GM18909 (cell line): ENCODE measurements around the gene OR2H2.
A peak's percentile ranks its signal among the peaks of the same experiment; 100 is the strongest.

Experiments used
- ATAC-seq: cut with Tn5 transposase; IDR thresholded peaks from one replicate; pipeline ENCODE4 v1.9.1; 2021; ENCODE audit warnings: mild to moderate bottlenecking; ENCODE audit not compliant: unreplicated experiment, poor library complexity

OR2H2 gene

GRCh38 chr6:29584821-29585220, at the start of gene OR2H2:
TSS of gene OR2H2 (plus strand) at chr6:29585121. CDS start at chr6:29587945, 2,824 bp downstream.
- no peak for ATAC-seq

DNA sequence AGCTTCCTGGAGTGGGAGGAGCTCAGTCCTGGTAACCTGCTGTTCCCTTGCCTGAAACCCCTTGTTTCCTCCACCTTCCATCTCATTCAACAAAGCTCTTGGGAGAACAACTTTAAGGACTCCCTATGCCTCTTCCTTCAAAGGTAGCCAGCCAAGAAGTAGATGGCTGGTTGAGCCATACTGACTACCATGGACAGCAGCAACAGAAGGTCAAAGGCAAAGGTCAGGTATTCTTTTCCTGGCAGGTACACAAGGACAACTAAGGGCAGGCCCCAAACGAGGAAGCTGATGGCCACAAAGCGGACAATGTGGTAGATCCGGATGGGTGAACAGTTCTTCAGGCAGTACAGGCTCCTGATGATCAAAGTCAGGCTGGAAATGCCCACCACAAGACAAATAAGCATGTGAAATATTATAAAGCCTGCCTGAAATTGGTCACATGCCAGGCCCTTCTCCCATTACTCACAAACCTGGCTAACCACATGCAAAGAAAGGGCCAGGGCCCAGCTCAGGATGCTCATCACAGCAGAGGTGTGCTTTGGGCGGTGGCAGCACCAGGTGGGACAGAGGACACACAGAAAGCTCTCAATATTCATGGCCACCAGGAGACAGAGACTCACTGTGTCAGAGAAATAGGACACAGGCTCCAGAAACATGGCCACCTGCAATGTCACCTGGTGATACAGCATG, 47.1 kb upstream of the OR2H2 start:
- no peak for ATAC-seq

GRCh38 chr6:29547573-29547972, 37.3 kb upstream of the OR2H2 start:
- no peak for ATAC-seq

GRCh38 chr6:29552512-29553051, 32.3 kb upstream of the OR2H2 start:
- peak; percentile 80 for ATAC-seq

DNA sequence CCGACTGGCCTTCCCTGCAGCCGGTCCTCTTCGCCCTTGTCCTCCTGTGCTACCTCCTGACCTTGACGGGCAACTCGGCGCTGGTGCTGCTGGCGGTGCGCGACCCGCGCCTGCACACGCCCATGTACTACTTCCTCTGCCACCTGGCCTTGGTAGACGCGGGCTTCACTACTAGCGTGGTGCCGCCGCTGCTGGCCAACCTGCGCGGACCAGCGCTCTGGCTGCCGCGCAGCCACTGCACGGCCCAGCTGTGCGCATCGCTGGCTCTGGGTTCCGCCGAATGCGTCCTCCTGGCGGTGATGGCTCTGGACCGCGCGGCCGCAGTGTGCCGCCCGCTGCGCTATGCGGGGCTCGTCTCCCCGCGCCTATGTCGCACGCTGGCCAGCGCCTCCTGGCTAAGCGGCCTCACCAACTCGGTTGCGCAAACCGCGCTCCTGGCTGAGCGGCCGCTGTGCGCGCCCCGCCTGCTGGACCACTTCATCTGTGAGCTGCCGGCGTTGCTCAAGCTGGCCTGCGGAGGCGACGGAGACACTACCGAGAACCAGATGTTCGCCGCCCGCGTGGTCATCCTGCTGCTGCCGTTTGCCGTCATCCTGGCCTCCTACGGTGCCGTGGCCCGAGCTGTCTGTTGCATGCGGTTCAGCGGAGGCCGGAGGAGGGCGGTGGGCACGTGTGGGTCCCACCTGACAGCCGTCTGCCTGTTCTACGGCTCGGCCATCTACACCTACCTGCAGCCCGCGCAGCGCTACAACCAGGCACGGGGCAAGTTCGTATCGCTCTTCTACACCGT, 31.5 kb upstream of the OR2H2 start:
- ATAC-seq: no peak

DNA sequence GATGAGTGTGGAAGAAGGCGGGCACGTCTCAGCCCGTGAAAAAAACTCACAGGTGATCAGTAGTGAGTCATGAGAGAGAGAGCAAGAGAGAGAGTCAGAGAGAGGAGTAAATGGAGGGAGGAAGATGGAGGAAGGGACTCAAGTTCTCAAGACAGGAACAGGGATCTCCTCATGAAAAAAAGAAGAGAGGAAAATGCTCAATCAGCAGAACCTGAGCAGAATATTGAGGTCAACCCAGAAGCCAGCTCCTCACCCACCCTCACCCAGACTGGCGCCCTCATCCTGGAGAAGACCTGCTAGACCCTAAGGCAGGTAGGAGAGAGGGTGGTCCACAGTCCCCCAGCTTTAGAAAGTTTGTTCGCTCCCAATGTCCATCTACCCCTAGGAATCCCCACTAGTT, 30.2 kb upstream of the OR2H2 start:
- no peak for ATAC-seq

DNA sequence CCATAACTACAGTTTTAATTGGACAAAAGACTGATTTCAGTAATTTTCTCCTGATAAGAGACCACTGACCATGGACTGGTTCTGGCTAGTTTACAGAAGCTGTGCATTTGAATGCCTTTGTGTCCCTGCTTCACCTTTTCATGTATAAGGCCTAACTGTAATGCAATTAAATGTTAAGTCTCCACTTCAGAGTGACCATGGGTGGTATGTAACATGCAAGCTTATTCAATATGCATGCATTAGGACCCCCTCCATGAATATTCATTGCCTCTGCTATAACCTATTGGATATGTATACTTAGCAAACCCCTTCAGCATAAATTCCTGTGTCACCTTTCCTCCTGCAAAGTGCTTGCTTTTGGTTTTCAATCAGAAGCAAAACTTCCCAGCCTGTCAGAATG, 27.6 kb upstream of the OR2H2 start:
- ATAC-seq: no peak

DNA sequence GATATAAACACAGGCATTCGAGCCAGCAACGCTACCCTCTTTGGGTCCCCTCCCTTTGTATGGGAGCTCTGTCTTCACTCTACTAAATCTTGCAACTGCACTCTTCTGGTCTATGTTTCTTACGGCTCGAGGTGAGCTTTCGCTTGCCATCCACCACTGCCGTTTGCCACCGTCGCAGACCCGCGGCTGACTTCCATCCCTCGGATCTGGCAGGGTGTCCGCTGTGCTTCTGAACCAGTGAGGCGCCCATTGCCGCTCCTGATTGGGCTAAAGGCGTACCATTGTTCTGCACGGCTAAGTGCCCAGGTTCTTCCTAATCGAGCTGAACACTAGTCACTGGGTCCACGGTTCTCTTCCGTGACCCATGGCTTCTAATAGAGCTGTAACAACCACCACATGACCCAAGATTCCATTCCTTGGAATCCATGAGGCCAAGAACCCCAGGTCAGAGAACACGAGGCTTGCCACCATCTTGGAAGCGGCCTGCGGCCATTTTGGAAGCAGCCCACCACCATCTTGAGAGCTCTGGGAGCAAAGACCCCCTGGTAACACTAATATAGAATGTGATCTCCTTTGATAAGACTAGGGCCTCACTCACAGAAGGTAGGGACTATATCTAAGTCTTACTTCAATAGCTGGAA, 26.4 kb upstream of the OR2H2 start:
- ATAC-seq: no peak

GRCh38 chr6:29559524-29560287, 25.2 kb upstream of the OR2H2 start, which contains the start of gene UBD:
TSS of gene UBD (minus strand) at chr6:29559732. CDS start at chr6:29559701, 31 bp downstream.
- ATAC-seq: no peak

DNA sequence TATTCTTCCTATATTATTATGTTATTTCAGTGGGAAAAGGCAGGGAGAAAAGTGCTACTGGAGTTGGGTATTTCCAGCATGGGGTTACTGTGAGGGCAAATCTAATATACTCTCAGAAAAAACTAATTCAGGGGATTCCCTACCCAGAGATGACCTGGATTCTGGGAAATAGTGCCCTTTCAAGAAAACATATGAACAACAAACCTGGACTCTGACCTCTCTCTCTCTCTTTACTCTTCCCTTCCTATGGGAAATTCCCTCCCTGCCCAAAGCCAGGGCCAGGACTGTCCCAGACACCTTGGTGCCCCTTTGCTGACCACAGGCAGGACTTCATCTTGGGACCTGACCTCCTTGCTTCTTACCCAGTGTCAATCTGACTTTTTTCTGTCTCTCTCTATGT, 23.8 kb upstream of the OR2H2 start:
- no peak for ATAC-seq

DNA sequence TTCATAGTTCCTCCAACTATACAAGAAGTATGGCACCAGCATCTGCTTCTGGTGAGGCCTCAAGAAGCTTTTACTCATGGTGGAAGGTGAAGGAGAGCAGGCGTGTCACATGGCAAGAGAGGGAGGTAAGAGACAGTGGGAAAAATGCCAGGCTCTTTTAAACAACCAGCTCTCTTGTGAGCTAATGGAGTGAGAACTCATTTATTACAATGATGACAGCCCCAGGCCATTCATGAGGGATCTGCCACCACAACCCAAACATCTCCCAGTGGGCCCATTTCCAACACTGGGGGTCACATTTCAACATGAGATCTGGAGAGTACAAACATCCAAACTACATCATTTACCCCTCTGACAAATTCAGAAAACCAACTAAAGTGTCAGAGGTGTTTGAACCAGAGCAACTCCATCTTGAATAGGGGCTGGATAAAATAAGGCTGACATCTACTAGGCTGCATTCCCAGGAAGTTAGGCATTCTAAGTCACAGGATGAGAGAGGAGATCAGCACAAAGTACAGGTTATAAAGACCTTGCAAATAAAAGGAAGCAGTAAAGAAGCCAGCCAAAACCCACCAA, 23.2 kb upstream of the OR2H2 start:
- no peak for ATAC-seq

- no peak for ATAC-seq
These were observed 21.4 kb upstream of the OR2H2 start for GRCh38 chr6:29563435-29563965.

GRCh38 chr6:29564875-29565274, 20.0 kb upstream of the OR2H2 start:
- ATAC-seq: no peak

- ATAC-seq: no peak
These were observed 18.1 kb upstream of the OR2H2 start for GRCh38 chr6:29566856-29567255.

- ATAC-seq: no peak
These were observed 17.4 kb upstream of the OR2H2 start for GRCh38 chr6:29567541-29567940.

- no peak for ATAC-seq
These were observed 16.9 kb upstream of the OR2H2 start for GRCh38 chr6:29567991-29568390.

GRCh38 chr6:29576056-29576455, 8.9 kb upstream of the OR2H2 start:
- ATAC-seq: no peak

- ATAC-seq: no peak
These were observed 7.4 kb upstream of the OR2H2 start for GRCh38 chr6:29577544-29577943.

DNA sequence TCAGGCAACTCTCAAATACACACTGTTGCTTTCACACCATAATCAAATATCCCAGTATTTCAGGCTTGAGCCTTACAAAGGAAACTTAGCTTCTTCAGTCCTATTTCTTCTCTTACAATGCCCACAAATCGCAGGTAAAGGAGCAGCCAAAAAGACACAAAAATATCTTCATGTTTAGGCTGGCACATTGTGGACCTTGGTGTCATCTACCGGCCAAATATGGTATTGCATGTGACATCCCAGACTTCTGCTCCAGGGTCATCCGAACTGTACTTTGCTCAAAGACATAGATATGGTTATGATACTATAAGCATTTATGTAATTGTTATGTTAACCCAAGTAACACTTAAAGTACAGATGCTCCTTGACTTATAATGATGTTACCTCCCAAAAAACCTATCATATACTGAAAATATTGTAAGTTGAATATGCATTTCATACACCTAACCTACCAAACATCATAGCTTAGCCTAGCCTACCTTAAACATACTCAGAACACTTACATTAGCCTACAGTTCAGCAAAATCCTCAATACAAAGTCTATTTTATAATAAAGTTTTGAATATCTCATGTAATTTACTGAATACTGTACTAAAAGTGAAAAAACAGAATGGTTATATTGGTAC, 4.6 kb downstream of the OR2H2 start:
- no peak for ATAC-seq
